HepG2 (cell line): Measurements from ENCODE around the gene SLC23A3. TPM values are rescaled to one million over a fixed set of nuclear protein-coding genes. Genes with fewer than 3 reads are reported as not detected.

ENCODE experiments used
- ETV5 ChIP-seq: IDR thresholded peaks from 2 replicates; pipeline ENCODE4 v1.6.1; 2018; ENCODE audit warnings: missing biosample characterization, missing genetic modification reagents, inconsistent platforms, borderline replicate concordance
- HNRNPUL1 ChIP-seq: fragments of 200-400 bp; formaldehyde crosslinking; IDR thresholded peaks from 2 replicates; pipeline ENCODE4 v1.6.1; 2017; ENCODE audit warnings: low read depth, mild to moderate bottlenecking, low read length, moderate library complexity
- MLLT10 ChIP-seq: sonication (generic); formaldehyde crosslinking; IDR thresholded peaks from 2 replicates; pipeline ENCODE4 v1.4.0; 2020; ENCODE audit warnings: missing genetic modification reagents
- SKI ChIP-seq: fragments of 450-650 bp; IDR thresholded peaks from one replicate; pipeline ENCODE4 v1.6.1; 2018; ENCODE audit warnings: mild to moderate bottlenecking; ENCODE audit not compliant: partially characterized antibody
- SRF ChIP-seq: IDR thresholded peaks from 2 replicates; pipeline ENCODE4 v1.6.1; 2011; ENCODE audit warnings: mild to moderate bottlenecking, low read depth, low read length, moderate library complexity
- TAF15 ChIP-seq: fragments of 200-400 bp; formaldehyde crosslinking; IDR thresholded peaks from one replicate; pipeline ENCODE4 v1.6.1; 2018; ENCODE audit warnings: mild to moderate bottlenecking, low read depth, low read length; ENCODE audit not compliant: poor library complexity, severe bottlenecking
- ZFP36L1 ChIP-seq: sonication (generic); formaldehyde crosslinking; IDR thresholded peaks from 2 replicates; pipeline ENCODE4 v1.8.0; 2022; ENCODE audit warnings: mild to moderate bottlenecking, missing genetic modification reagents, moderate library complexity
- ZKSCAN8 ChIP-seq: IDR thresholded peaks from 2 replicates; pipeline ENCODE4 v1.6.1; 2016; ENCODE audit warnings: borderline replicate concordance, missing genetic modification reagents, missing compliant biosample characterization
- ZNF317 ChIP-seq: sonication (generic); formaldehyde crosslinking; IDR thresholded peaks from 2 replicates; pipeline ENCODE4 v1.5.0; 2020; ENCODE audit warnings: mild to moderate bottlenecking, missing genetic modification reagents
- ZNF432 ChIP-seq: sonication (generic); formaldehyde crosslinking; IDR thresholded peaks from 2 replicates; pipeline ENCODE4 v1.5.0; 2020; ENCODE audit warnings: missing genetic modification reagents, mild to moderate bottlenecking, borderline replicate concordance
- polyA plus RNA-seq, 8 experiments: library from polyadenylated mRNA; depleted of rRNA in 3 of 8; stranded (reverse) in 7 of 8; unstranded in 1 of 8; fragments of >200 nt; fragmentation: Illumina TruSeq in 4 of 8; extraction: Trizol in 4 of 8; gene quantifications; 2 replicates each; pipeline versions ENCODE4 v1.2.1 to v1.2.3, GENCODE V29; 2011 to 2016; ENCODE audit warnings: low read depth in 4 of 8, missing spikeins in 1 of 8, mixed read lengths in 1 of 8; ENCODE audit not compliant: insufficient read depth in 1 of 8
- total RNA-seq, 5 experiments: library from RNA; depleted of rRNA; stranded (reverse); fragments of >200 nt; fragmentation: Illumina TruSeq; extraction: Trizol; gene quantifications; 2 replicates each; pipeline ENCODE4 v1.2.3, GENCODE V29; 2016; ENCODE audit warnings: low read depth in 1 of 5
- TF ChIP-seq, protein P1 (sequence below), 2 experiments: fragments of 450-650 bp in 1 of 2; sonication (generic) in 1 of 2; formaldehyde crosslinking in 1 of 2; IDR thresholded peaks; 2 replicates each; pipeline versions ENCODE4 v1.6.1 to v1.8.0; 2016 to 2022; ENCODE audit warnings: antibody characterized with exemption in 1 of 2, mild to moderate bottlenecking in 1 of 2, missing genetic modification reagents in 1 of 2
- TF ChIP-seq, protein P2 (sequence below): sonication (generic); formaldehyde crosslinking; IDR thresholded peaks from 2 replicates; pipeline ENCODE4 v1.8.0; 2022; ENCODE audit warnings: missing genetic modification reagents, low read depth, mild to moderate bottlenecking, borderline replicate concordance
- TF ChIP-seq, protein P3 (sequence below): sonication (generic); formaldehyde crosslinking; IDR thresholded peaks from 2 replicates; pipeline ENCODE4 v1.9.0; 2022; ENCODE audit warnings: missing genetic modification reagents, mild to moderate bottlenecking, borderline replicate concordance
- TF ChIP-seq, protein P4 (sequence below): IDR thresholded peaks from 2 replicates; pipeline ENCODE4 v1.6.1; 2012; ENCODE audit warnings: inconsistent platforms

Gene SLC23A3
- total and polyA plus RNA-seq, 2 of the 13 experiments (the other 11 are each of a cell fraction or from before 2014, with no cell fraction given), result 0.38 to 0.78 TPM

DNA sequence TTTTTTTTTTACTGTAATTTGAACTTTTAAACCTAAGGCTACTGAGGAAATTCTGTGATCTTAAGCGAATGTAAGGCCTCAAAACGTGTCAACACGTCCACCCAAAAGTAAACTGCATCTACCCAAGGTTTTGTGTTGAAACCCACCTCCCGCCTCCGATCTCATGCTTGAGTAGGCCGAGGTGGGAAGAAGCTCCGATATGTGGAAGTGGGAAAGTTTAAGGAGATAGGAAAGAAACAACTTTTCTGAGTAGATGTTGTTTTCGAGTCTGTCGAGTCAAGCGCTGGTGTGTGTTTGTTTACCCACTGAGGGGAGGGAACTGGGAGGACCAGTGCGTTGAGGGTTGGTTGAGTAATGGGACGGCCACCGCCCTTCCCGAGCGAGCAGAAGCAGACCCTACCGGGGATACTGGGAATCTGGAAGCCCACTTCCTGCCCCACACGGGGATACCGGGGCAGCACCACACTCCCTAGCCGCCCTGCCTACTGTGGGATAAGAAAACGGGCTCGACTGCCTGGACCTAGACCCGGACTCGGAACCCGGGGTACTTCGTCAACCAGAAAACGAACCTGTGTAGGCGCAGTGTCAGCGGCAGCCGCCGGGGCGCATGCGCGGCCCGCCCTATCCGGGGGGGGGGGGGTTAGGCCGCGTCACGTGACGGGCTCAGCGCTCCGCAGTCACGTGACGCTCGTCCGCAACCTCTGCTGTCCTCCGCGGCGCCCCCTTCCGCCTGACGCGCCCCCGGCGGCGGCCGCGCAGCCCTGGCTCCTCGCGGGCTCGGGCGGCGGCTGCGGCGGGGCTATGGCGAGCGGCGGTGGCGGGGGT is 7.9 kb upstream of the SLC23A3 start, which contains the start of gene RETREG2 (continued):
- TF ChIP-seq, protein P1, sequence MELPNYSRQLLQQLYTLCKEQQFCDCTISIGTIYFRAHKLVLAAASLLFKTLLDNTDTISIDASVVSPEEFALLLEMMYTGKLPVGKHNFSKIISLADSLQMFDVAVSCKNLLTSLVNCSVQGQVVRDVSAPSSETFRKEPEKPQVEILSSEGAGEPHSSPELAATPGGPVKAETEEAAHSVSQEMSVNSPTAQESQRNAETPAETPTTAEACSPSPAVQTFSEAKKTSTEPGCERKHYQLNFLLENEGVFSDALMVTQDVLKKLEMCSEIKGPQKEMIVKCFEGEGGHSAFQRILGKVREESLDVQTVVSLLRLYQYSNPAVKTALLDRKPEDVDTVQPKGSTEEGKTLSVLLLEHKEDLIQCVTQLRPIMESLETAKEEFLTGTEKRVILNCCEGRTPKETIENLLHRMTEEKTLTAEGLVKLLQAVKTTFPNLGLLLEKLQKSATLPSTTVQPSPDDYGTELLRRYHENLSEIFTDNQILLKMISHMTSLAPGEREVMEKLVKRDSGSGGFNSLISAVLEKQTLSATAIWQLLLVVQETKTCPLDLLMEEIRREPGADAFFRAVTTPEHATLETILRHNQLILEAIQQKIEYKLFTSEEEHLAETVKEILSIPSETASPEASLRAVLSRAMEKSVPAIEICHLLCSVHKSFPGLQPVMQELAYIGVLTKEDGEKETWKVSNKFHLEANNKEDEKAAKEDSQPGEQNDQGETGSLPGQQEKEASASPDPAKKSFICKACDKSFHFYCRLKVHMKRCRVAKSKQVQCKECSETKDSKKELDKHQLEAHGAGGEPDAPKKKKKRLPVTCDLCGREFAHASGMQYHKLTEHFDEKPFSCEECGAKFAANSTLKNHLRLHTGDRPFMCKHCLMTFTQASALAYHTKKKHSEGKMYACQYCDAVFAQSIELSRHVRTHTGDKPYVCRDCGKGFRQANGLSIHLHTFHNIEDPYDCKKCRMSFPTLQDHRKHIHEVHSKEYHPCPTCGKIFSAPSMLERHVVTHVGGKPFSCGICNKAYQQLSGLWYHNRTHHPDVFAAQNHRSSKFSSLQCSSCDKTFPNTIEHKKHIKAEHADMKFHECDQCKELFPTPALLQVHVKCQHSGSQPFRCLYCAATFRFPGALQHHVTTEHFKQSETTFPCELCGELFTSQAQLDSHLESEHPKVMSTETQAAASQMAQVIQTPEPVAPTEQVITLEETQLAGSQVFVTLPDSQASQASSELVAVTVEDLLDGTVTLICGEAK (IDR thresholded peaks at IDR 0.05), result no peak
- TF ChIP-seq, protein P1 (CRISPR knock-in tag; IDR thresholded peaks at IDR 0.05), result peak; percentile 57; the same call in 1 of the 2 replicates
- TF ChIP-seq TAF15, result peak; percentile 49
- TF ChIP-seq, protein P2, sequence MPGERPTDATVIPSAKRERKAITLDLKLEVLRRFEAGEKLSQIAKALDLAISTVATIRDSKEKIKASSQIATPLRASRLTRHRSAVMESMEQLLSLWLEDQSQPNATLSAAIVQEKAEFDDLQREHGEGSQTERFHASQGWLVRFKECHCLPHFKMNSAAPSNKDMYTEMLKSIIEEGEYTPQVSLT (CRISPR knock-in tag), result no peak
- no peak for TF ChIP-seq SRF
- peak; percentile 51; the same call in 1 of the 2 replicates for TF ChIP-seq ETV5
- peak; percentile 97 for TF ChIP-seq ZFP36L1 (CRISPR knock-in tag)
- TF ChIP-seq HNRNPUL1, result no peak
- TF ChIP-seq SKI, result peak; percentile 64
- no peak for TF ChIP-seq ZNF432
- TF ChIP-seq, protein P3, sequence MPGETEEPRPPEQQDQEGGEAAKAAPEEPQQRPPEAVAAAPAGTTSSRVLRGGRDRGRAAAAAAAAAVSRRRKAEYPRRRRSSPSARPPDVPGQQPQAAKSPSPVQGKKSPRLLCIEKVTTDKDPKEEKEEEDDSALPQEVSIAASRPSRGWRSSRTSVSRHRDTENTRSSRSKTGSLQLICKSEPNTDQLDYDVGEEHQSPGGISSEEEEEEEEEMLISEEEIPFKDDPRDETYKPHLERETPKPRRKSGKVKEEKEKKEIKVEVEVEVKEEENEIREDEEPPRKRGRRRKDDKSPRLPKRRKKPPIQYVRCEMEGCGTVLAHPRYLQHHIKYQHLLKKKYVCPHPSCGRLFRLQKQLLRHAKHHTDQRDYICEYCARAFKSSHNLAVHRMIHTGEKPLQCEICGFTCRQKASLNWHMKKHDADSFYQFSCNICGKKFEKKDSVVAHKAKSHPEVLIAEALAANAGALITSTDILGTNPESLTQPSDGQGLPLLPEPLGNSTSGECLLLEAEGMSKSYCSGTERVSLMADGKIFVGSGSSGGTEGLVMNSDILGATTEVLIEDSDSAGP (CRISPR knock-in tag), result peak; percentile 67; the same call in 1 of the 2 replicates
- TF ChIP-seq ZKSCAN8, result no peak; the same call in 1 of the 2 replicates
- peak; percentile 90 for TF ChIP-seq ZNF317 (CRISPR knock-in tag)
- no peak for TF ChIP-seq MLLT10 (CRISPR knock-in tag)
- TF ChIP-seq, protein P4, sequence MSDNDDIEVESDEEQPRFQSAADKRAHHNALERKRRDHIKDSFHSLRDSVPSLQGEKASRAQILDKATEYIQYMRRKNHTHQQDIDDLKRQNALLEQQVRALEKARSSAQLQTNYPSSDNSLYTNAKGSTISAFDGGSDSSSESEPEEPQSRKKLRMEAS, result peak; percentile 92
